Muscle of arm (tissue), 12 donors: Measurements from ENCODE around the gene PTPRG. TPM values are rescaled to one million over a fixed set of nuclear protein-coding genes. Genes with fewer than 3 reads are reported as not detected.

Experiments
- DNase-seq: peaks from one replicate; pipeline ENCODE4 v3.0.0-alpha.2; 2013
- polyA plus RNA-seq, 12 donors: library from polyadenylated mRNA; unstranded; fragments of 120-200 nt; gene quantifications; one replicate each; pipeline ENCODE4 v1.2.1, GENCODE V29; 2013; ENCODE audit not compliant: insufficient read length in 12 of 12

PTPRG gene
- polyA plus RNA-seq, 12 donors = 22.6 to 37.0 (median 31.4) TPM; not detected in 1

DNA sequence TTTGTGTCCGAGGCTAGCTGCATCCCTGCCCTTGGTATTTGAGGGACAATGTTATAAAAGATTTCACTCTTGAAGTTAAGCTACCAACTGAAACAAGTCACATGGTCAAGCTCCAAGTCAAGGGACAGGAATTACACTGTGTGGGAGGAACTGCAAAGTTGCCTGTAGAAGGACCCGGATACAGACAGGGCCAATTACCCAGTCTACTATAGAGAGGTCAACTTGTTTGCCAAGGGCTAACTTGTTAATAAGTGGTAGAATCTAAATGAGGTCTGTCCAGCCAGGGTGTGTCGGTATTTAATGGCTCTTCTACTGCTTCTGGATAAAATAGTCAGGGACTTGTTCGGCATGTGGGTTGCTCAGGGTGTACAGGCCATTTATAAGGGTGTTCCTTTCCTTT lies 55.7 kb downstream of the PTPRG start:
- DNase-seq = no peak

DNA sequence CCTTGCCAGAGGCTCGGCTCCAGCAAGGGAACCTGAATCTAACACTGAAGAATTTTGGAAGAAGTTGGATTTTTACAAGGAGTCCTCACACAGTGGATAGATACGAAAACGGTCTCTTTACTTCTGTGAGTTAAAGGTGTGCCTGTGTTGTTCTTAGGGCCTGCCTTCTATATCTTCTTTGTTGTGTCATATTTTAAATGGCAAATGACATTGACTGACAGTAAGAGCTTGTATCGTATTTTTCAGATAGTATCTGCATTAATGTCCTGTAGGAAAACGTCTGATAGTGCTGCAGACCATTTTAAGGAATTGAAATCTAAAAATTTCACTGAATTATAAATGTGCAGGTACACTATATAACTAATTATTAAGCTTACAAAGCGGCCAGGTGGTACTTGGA lies 56.3 kb downstream of the PTPRG start:
- no peak for DNase-seq

DNA sequence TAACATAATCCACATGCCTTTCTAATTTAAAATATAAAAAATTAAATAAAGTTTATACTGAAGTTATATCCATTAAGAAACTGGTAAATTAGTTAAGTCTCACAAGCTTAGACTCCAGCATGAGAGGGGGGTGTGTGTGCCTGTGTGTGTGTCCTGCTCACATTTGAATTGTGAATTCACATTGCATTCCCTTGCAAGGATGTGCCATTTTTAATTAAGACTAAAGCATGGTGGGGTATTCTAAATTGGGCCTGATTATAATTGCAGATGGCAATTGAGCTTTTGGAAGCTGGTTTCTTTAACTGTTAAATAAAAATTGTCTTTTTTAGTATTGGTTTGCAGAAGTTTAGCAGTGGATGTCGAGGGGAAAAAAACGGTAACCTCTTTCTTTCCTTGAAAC lies 56.9 kb downstream of the PTPRG start:
- no peak for DNase-seq

DNA sequence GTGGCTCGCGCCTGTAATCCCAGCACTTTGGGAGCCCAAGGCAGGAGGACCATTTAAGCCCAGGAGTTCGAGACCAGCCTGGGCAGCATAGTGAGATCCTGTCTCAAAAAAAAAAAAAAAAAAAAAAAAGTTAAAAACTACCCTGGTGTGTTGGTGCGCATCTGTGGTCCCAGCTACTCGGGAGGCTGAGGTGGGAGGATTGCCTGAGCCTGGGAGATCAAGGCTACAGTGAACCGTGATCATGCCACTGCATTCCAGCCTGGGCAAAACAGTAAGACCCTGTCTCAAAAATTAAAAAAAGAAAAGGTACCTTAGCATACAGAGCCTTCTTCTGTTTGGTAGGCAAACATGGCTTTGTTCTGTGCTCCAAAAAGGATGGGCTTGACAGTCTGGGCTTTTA lies 57.5 kb downstream of the PTPRG start:
- DNase-seq = no peak

DNA sequence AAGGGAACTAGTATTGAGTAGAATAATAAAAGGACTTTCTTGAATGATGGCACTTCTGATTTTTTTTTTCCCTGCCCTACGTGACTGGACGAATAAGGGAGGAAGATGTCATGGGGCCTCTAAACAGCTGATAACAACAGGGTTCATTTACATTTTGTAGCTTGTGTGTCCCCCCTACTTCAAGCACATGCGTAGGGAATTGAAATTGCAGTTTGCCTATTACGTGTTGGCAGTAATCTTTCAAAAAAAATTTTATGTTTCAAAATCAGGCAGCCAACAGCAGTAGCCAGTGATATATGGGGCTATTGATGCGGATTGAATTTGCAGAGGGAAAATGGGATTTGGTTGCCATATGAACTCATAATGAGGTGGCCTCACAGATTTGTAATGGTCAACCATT lies 58.7 kb downstream of the PTPRG start:
- no peak for DNase-seq

DNA sequence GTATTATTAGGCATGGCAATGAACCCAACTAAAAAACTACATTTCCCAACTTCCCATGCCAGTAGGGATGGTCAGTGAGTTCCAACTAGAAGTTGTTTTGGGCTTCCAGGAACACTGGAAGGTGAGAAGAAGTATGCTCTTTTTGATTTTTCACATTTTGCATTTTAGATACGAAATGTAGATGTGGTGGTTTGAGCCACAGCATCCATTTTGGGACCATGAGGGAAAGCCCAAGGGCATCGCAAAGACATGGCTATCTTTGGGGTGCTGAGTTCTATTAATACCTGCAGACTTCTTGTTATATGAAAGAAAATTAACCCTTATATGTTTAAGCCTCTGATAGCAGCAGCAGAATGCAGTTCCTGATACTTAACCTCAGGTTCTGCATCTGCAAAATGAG lies 62.9 kb downstream of the PTPRG start:
- no peak for DNase-seq

DNA sequence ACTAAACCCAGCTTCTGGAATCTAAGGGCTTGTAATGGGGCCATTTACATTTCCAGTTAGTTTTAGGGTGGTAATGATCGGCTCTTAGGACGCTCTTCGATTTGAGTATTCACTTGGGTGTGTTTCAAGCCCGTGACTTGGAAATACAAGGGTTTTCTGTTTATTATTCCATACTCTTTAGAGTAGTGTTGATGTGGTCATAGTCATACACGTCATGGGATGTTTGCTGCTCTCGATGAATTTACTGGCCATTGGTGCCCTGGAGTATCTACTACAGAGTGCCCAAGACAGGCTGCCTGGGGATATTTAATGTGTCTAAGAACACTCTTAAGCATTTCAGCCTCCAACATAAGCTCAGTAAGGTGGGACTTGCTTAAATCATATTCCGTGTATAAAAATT lies 64.1 kb downstream of the PTPRG start:
- no peak for DNase-seq

DNA sequence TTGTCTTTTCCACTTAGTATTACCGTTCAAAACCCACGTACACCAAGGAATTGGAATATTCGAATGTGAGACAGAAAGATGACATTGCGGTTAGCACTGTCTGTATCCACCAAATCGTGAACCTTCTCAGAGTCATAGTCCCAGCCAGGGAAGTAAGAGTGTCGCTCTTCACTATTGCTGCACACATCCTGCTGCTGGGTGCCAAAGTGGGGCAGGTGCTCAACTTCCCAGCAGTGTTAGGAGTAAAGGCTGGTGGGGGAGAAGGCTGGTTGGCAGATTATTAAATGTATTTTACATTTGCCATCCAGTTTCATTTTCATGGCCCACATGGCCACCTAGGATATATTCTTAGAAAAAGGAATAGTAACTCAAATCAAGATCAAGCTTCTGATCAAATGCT lies 65.1 kb downstream of the PTPRG start:
- no peak for DNase-seq

DNA sequence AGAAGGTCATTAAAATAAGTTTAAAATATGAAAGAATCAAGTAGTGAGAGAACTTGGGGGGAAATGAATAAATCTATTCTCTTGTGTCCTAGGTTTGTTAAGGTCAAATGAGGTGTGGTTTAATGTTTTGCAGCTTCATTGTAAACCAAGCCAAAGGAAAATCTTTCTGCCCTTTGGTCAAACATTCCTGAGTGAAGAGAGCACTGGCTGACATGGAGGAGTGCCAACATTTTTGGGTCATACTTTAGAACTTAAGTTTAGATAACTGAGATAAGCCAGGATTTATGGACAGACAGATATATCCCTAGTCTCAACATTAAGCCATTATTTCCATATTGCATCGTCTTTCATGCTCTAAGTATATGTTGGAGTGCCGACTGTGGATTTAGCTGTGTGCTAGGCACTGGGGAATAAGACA lies 66.4 kb downstream of the PTPRG start:
- no peak for DNase-seq

DNA sequence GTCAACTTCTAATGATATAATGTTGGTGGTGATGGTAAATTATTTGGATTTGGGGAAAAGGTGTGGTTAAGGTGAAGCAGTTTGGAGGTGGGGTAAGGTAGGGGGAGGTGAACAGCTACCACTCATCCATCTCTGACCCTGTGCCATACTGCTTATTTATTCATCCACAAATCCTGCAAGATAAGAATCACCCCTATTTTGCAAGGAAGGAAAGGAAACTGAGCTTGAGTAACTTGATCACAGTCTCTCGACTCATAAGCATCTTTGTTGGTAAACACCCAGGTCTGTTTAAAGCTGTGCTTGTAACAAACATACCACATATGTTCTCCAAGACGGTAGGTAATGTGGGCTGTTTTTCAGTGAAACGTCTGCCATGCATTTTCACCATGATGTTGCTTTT lies 67.3 kb downstream of the PTPRG start:
- DNase-seq = no peak

DNA sequence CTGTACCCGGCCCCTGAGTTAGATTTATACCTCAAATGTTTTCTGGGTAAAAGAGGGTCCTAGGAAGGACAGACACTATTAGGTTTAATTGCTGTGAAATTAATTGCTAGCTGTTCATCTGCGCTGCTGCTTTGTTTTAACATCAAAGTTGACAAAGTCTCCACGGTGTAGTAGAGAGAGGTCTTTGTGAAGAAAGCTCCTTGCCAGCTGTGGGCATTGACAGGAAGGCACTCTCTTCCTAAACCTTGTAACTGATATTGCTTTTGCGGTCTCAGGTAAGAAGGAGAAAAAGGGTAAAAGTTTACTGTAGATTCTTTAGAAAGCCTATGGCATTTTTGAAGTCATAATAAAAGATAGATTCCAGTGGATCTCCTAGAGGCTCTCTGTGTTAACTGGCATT lies 68.1 kb downstream of the PTPRG start:
- DNase-seq = no peak

DNA sequence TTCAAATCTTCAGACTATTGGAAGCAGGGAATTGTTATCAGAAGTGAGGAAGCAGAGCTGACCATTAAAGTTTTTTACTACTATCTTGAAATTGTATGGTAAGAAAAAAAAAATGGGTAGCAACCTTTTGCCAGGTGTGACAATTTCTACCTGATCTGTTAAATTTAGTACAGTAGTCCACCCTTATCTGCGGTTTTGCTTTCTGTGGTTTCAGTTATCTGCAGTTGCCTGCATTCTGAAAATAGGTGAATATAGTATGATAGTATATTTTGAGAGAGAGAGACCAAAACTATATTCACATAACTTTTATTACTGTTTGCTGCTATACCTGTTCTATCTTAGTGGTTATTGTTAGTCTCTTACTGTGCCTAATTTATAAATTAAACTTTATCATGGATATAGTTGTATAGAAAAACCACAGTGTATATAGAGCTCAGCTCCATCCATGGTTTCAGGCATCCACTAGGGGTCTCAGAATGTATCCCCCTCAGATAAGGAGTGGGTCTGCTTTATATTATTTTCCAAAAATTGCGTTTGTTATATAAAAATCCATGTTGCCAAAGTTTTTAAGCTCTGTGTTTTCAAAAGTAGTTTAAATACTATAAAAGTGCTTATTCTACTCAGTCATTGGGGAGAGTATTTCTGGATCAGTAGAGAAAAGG lies 69.9 kb downstream of the PTPRG start:
- no peak for DNase-seq

DNA sequence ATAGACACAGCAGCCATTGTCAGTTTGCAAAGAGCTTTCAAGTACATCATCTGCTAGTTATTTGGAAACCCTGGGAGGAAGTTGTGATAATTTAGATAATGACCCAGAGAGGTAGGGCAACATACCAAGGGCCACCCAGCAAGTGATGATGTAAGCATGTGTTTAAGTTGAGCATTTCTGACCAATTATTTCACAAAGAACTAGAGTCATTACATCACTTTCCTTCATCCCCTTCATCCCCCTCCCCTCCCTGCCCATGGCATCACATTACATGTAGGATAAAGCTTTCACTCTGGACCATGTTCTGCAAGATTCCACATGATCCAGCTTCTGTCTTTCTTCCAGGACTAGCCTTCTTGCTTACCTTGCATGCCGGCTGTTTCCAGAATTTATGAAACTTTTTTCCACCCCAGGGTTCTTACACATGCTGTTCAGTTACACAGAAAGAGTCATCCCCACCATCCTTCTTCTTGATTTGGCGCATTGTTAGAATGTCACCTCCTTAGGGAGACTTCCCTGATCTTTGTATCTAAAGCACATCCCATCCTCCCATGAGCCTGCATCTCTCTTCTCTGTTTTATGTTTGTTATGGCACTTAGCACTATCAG lies 71.3 kb downstream of the PTPRG start:
- DNase-seq = no peak

DNA sequence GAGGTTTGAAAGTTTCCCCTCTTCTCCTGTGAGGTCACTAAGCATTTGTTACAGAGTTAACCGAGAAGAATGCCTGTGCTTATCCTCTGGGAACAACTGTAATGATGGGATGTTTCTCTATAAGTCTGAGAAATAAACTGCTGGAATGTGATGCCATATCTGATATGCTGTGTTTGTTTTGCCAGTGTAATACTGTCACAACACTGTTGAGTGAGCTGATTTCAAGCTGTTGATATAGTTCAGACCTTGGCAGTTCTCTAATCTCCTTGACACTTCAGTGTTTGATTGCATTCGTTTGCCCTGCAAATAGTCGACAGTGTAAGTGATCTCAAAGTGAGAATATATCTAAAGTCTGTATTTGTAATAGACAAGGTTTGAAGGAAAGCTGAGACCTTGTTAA lies 73.3 kb downstream of the PTPRG start:
- no peak for DNase-seq

DNA sequence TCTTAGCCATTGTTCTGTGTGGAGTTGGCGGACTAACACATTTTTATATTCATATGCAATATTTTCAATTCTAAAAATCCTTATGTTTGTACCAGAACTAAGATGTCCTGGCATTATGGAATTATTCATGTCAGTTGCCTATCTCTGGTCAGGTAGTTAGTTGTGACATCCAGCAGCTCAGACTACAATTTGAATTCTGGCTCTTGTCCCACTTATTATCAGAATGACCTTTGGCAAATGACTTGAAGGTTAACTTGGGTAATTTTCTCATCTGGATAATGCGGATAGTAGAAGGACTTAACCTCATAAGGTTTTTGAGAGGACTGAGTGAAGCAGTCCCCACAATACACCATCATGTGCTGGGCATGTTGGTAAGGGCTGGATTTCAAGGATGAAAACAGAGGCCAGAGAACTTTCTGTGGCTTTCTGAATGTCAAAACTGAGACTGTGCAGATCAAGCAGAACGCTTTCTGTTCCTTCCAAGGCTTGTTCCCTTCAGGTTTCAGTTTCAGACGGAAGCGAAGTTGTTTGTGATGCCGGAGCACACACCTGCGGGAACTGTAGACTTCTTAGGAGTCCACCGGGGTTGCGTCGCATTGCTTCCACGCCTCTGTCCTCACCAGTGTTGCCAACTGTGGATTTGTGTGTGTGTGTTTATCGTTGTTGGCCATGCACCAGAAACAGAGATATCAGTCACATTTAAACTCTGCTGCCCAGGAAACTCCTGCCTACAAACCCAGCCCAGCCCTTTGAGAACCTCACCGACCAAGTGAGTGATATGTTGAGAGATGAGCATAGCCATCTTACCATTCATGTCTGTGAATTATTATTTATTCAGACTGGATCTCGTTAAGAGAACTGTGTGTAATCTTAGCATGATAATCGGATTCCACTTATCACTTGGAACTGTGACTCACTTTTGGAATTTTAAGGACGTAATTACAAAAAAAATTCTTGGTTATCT lies 76.0 kb downstream of the PTPRG start:
- no peak for DNase-seq

DNA sequence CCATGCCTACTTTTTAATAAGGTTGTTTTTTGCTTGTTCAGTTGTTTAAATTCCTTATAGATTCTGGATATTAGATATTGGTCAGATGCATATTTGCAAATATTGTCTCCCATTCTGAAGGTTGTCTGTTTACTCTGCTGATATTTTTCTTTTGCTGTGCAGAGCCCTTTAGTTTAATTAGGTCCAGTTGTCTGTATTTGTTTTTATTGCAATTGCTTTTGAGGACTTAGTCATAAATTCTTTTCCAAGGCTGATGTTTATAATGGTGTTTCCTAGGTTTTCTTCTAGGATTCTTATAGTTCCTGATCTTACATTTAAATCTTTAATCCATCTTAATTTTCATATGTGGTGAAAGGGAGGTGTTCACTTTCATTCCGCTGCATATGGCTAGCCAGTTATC lies 77.4 kb downstream of the PTPRG start:
- no peak for DNase-seq

DNA sequence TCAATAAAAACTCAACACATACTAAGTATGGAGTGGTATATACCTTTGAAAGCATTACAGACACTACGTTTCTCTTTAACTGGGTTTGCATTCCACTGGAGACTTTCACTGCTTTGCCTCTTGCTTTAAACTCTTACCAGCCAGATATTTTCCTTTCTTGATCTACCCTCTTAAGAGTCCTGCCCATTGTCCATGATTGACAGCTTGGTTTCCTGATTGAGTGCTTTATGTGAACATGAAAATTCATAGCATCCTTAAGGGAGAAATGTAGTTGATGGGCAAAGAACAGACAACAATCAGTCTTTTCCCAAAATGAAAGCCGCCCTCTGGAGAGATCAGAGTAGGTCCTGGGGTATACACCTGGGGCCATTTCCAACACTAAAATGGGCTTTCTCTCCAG lies 78.6 kb downstream of the PTPRG start:
- DNase-seq = no peak

DNA sequence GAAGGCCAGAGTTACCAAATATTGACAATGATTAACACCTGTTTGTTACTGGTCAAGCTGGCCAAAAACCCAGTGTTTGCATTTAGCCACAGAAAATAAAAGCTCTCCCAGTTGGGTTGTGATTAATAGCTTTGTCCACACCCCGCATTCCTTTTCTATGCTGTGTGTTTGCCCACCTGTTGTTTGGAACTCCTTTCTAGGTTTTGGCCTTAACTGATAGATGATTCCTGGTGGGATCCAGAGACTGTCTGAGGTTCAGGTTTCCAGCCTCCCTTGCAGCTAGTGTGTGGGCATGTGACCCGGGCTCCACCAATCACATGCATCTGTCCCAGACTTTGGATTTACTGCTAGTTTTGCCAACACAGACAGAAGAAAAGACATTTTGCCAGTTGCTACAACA lies 83.8 kb downstream of the PTPRG start:
- DNase-seq = no peak

DNA sequence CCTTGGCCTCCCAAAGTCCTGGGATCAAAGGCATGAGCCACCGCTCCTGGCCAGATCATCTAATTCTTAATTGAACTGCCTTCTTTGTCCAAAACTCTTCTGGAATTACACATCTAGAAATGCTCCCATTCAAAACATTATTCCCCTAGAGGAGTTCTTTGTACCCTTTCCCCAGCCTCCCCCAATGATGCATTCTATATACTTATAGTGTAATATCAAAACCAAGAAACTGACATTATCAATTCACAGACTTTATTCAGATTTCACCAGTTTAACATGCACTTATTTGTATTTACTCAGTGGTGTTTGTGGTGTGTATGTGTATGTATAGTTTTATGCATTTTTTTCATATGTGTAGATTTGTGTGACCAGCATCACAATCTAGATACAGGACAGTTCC lies 85.0 kb downstream of the PTPRG start:
- DNase-seq = no peak

DNA sequence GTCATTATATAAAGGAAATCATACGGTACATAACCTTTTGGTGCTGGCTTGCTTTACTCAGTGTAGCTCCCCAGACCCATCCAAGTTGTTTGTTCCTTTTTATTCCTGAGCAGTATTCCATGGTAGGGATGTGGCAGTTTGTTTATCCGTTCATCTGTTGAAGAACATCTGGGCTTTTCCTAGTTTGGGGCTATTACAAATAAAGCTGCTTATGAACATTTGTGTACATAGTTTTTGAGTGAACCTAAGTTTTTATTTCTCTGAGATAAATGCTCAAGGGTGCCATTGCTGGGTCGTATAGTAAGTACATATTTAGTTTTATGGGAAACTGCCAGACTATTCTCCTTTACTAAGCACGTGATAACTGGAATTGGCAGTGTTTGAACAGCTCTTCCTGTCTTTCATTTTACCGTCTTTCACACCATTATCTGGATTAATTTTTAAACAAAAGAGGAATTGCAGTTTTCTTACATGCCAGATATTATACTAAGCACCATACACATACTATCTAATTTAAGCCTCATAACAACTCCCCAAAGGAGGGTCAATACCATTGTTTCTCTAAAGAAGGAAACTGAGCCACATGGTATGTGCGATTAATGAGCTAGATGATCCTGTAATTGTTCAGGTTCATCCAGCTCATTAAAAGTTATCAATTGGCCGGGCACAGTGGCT lies 85.6 kb downstream of the PTPRG start:
- no peak for DNase-seq

DNA sequence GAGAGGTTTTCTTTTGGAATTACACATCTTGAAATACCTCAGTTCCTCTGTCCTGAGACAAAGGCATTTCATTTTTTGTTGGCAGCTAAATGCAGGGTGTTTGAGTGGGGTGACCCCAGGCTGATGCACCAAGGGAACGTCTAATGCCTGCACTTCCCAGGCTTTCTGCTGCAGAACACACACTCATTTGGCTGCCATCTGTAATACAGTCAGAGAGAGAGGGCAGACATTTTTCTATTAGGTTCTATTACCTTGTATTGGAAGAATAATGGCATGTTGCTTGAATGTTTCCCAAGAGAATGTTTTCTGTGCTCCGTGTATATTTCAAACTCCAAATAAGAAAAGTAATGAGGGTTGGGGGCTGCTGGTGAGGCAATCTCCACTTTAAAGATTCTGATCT lies 87.1 kb downstream of the PTPRG start:
- DNase-seq = no peak

DNA sequence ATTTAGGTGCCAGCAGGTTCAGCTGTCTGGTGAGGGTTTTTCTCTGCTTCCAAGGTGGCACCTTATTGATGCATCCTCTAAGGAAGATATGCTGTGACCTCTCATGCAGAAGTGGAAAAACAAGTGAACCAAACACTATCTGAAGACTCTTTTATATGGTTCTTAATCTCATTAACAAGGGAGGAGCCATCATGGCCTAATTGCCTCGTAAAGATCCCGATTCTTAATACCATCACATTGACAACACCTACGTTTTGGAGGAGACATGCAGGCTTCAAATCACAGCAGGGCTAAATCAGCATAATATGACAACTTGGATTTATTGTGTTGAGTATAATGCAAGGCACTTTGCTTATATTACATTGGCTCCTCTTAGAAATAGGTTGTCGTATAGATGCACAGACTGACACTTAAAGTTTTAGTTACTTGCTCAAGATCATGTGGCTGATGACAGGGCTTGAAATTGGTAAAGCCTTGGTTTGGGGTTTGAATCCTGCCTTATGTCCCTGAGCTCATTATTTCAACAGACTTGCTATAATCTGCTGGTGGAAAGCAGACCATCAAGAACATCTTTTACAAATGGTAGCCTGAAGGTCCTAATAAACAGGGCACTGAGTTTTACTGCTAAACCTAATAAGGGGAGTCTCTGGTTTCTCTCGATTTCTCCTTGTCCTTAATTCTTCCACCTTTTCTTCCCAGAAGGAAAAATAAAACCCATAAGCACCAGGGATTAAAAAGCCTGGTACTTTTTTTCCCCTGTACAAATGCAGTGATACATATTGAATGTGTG lies 88.2 kb downstream of the PTPRG start:
- DNase-seq = no peak
